ENCODE results near the gene SLC39A2.
A peak's percentile ranks its signal among the peaks of the same experiment; 100 is the strongest.
"Not testable (repeated sequence)": the region's sequence is repeated elsewhere in the genome, so short reads cannot be mapped to it uniquely, and the experiment has no call there.

The SLC39A2 gene, protein sequence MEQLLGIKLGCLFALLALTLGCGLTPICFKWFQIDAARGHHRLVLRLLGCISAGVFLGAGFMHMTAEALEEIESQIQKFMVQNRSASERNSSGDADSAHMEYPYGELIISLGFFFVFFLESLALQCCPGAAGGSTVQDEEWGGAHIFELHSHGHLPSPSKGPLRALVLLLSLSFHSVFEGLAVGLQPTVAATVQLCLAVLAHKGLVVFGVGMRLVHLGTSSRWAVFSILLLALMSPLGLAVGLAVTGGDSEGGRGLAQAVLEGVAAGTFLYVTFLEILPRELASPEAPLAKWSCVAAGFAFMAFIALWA

DNA sequence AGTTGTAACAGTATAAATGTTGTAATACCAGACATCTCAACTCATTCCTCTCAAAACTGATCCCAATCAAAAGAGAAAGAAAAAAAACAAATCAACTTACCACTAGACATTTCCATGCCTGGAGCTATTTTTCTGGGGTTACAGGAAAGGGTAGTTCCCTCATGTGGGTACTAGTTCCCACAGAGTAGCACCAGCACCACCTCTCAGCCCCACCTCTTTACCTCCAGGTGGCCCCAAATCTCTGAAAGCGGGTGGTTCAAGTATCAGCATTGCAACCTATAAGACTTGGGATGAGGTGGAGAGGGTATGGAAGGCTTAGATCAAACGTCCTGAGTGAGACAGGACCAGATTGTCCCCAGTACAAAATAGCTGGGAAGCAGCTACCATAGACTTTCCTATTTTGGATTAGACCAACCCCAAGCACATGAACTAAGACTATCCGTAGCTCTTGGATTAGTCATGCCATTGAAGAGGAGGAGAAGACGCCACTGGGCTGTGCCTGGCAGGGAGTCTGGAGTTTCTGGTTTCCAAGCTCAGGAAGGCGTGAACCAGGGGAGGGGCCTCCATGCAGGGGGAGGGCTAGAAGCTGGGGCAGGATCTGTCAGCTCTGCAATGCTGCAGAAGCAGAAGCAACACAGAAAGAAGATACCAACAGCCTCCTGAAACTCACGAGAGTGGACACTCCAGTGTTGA is at the start of gene SLC39A2:
SLC39A2 (plus strand) TSS at position 620 of the 693 bp plus-strand sequence. CDS start 154 bp downstream, outside the sequence.
- no peak for DNase-seq (ENCODE audit: low read depth in 1 of 2, low spot score in 1 of 2)

DNA sequence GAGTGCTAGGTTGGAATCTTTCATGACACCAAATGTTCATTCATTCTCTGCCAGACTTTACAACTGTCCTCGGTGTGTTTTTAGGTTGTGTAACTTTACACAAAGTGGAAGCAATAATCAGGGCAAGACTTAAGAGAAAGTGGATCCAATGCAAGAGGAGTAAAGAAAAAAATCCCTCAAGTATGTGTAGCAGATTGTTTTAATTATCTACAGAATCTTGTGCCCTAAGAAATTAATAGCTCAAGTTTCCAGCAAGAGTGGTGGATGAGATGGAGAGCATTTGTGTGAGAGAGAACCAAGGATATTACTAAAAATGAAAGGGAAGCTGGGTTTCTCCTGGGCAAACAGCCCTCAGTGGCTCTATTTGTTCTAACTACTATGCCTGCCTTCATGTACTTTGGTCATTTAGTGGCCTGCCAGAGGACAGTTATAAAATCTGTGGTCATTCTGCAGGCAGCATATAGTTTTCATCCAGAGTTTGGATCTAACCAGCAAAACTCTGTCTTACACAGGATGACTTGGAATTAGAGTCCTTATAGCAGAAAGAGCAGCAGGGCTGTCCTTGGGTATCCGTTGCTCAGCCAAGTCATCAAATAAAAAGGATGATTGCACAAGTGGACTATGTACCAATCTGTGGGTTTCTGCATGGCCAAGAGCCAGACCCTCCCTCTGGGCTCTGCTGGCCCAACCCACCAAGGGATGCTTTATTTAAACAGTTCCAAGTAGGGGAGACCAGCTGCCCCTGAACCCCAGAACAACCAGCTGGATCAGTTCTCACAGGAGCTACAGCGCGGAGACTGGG is 44.2 kb upstream of the SLC39A2 start, which contains the start of gene RNASE2:
RNASE2 (plus strand) TSS at position 752 of the 802 bp plus-strand sequence. CDS start 285 bp downstream, outside the sequence.
- not testable (repeated sequence) for DNase-seq (ENCODE audit: low read depth in 1 of 2, low spot score in 1 of 2)

DNA sequence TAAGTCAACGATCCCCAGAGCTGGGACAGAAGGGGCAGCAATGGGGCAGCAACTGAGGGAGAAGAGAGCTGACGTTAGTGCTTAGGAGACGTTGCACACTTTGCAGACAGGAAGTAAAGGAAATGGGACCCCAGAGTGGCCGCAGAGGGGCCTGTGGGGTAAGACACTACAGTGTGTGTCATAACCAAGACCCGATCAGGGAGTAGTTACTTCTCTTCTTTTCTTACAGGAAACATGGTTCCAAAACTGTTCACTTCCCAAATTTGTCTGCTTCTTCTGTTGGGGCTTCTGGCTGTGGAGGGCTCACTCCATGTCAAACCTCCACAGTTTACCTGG is 43.6 kb upstream of the SLC39A2 start:
- DNase-seq (ENCODE audit: low read depth in 1 of 2, low spot score in 1 of 2): not testable (repeated sequence)

DNA sequence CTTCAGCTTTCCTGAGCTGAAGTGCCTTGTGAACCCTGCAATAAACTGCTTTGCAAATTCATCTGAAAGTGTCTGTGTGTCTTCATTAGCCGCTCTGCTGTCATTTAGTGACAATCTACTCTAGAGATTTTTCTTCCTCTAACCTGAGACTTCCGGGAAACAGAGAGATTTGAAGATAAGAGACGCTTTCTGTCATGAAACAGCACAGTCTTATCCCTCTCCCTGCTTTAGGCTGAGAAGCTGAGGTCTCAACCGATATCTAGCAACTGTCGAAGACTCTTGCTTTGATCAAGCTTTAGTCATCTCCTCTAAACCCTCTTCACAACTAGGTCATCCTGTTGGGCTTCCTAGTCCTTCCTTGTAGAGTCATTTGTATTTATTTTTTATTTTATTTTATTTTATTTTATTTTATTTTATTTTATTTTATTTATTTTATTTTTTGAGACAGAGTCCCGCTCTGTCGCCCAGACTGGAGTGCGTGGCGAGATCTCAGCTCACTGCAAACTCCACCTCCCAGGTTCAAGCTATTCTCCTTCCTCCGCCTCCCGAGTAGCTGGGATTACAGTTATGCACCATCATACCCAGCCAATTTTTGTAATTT is 42.6 kb upstream of the SLC39A2 start:
- DNase-seq (ENCODE audit: low read depth in 1 of 2, low spot score in 1 of 2): no peak

DNA sequence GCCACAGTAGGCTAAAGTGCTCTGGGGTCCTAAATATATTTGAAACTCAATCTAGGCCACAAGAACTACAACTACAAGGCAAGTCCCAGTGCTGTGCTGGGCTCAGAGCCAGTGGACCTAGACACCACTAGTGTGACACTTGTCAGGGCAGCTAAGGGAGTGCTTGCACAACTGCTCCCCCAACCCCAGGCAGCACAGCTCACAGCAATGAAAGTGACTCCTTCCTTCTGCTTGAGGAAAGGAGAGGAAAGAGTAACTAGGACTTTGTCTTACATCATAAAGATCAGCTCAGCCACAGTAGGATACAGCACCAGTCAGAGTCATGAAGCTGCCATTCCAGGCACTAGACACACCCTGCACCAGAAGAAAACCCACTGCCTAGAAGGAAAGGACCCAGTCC is 40.1 kb upstream of the SLC39A2 start:
- DNase-seq (ENCODE audit: low read depth in 1 of 2, low spot score in 1 of 2): not testable (repeated sequence)

DNA sequence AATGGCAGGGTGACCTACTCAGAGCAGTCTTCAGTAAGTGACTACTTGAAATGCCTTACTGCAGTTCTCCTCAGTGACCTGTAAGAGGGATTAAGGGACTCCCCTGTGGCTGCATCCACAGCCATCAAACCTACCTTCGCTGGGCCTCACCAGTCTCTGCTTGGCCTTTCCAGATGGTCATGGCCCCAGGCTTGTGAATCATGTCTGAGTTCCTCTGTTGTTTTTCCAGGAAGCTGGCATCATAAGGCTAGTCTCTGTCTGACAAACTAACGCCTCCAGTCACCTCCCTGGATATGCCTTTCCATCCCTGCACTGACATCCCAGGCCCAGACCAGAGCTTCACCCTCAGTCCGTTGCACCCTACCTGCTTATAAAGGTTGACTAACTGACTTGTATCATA is 29.8 kb upstream of the SLC39A2 start:
- DNase-seq (ENCODE audit: low read depth in 1 of 2, low spot score in 1 of 2): no peak

DNA sequence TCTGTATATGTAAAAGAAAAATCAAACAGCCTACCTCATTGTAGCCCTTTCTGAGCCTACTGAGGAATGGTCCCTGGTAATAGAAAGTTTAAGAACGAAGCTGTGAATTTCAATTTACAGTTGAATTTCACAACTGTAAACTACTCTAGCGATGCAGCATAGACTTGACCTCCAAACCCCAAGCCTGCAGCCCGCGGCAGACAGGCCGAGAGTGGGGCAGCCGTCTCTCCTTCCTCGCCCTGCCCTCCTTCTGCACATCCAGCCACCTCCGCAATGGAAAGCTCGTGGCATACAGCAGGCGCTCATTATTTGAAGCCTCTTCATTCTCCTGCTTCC is 28.5 kb upstream of the SLC39A2 start:
- no peak for DNase-seq (ENCODE audit: low read depth in 1 of 2, low spot score in 1 of 2)

DNA sequence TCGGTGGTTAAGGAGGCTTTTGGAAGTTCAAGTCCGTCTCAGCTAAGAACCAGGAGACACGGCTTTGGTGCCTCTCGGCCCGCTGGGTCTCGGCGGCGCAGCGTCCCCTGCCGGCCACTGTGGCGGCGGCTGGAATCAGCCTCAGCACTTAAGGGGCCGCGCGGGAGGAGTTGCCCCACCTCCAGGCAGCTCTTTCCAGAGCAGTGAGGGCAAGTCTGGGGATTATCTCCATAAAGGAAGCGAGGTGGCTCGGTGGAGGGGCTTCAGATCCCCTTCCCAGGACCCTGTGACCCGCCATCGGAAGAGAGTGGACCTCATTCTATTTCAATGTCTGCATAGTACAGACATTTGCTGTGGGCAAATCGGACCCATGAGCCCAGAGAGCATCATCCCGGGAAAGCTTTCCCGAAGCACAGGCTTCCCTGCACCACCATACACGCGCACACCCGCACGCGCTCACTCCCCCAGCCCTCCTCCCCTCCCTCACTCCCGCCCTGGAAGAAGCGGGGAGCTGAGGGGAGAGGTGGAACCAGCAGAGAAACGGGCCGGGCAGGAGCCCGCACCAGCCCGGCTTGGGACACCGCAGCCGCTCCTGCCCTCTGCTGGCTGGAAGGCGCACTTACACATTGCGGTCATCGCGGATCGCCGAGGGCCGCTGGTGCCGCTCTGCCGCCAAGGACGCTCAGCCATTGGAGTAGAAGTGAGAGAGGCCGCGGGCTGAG is 27.9 kb upstream of the SLC39A2 start:
- DNase-seq (ENCODE audit: low read depth in 1 of 2, low spot score in 1 of 2): peak; percentile 55 to 72

DNA sequence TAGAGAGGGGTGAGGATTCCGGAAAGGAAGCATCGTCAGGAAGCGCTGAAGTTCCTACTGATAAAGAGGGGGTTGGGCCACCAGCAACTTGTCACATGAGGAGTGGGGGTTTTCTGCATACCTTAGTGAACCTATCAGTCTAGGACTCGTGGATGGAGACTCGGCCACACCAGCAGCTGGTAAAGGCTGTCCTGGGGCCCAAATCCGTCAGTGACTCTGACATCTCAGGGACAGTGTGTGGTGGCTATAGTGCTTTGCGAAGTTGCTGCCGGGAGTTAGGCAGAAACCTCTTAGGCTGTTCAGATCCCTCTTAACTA is 27.4 kb upstream of the SLC39A2 start:
- DNase-seq (ENCODE audit: low read depth in 1 of 2, low spot score in 1 of 2): no peak

DNA sequence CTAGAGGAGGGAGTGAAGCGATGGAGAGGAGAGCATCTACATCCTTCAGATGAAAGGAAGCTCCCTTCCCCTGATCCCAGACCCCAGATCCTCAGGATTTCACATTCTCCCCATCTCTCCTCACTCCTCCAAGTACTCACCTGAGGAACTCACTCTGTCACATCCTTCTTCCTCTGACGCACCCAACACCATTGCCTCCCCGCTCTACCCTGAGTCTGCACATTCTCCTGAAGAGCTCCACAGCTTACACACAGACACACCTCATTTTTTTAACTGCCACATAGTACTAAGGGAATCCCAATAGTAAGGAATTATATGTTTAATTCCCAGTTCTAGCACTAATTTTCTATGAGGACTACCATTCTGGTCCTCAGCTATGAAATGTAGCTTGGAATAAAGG is 25.6 kb upstream of the SLC39A2 start:
- DNase-seq (ENCODE audit: low read depth in 1 of 2, low spot score in 1 of 2): no peak

DNA sequence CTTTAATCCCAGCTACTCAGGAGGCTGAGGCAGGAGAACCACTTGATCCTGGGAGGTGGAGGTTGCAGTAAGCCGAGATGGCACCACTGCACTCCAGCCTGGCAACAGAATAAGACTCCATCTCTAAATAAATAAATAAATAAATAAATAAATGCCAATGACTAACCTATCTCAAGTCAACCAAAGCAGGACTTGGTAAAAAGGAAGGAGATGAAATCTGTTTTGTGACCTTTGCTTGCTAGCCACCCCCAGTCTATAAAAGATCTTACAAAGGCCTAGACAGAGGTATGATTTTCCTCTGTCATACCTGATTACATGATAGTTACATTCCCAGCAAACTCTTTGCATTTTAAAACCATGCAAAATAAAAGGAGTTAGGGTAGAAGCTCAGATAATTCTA is 22.8 kb upstream of the SLC39A2 start:
- DNase-seq (ENCODE audit: low read depth in 1 of 2, low spot score in 1 of 2): no peak

DNA sequence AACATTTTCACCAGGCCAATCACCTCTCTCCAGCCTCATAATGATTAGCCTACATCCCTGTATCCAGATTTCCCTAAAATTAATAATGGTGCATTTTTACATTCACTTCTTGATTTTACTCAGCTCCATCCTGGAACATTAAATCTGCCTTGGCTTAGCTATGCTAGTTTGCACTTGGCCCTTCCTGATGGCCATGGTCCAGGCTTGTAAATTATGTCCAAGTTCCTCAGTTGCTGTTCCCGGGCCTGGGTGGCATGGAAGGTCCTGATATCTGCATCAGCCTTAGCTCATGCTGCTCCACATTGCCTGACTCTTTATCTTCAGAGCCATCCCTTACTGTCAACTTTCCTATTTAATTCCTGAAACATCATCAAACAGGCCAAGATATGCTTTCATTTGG is 20.4 kb upstream of the SLC39A2 start:
- DNase-seq (ENCODE audit: low read depth in 1 of 2, low spot score in 1 of 2): no peak

DNA sequence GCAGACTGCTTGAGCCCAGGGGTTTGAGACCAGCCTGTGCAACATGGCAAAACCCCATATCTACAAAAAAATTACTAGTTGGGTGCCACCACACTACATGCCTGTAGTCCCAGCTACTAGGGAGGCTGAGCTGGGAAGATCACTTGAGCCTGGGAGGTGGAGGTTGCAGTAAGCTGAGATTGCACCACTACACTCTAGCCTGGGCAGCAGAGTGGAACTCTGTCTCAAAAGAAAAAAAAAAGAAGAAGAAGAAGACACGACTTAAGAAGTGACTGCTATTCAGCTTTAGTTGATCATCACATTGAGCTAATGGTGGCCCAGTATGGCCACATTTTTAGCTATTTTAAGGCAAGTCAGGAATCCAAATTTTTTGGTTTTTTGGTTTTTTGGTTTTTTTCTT is 18.2 kb upstream of the SLC39A2 start:
- no peak for DNase-seq (ENCODE audit: low read depth in 1 of 2, low spot score in 1 of 2)

DNA sequence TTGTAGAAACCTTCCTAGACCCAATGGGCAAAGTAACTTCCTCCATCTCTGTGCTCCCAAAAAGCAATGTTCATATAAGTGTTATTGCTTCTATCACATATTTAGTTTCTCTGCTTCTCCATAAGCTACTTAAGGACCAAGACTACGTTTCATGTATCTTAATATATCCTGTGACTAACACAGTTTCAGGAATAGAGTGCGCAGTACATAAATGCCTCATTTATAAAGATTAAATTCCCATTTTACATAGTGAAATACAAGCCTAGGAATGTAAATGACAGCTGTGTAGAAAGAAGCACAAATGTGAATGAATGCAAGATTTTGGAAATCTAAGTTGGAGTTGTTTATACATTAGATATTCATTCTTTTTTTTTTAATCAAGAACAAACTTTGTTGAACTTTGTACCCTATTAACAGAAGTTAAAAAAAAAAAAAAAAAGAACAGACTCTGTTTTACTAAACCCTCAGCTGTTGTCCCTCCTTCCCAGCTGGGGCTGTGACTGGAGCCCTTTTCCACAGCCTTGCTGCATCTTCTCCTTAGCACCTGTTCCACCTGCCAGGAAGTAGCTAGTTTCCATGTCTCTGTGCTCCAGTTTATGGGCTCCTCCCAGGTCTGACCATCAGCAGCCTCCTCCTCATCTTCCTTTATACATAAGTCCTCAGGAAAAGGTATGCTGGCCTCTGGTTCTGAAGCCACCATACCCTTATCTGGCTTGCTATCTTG is 16.3 kb upstream of the SLC39A2 start:
- DNase-seq (ENCODE audit: low read depth in 1 of 2, low spot score in 1 of 2): no peak

DNA sequence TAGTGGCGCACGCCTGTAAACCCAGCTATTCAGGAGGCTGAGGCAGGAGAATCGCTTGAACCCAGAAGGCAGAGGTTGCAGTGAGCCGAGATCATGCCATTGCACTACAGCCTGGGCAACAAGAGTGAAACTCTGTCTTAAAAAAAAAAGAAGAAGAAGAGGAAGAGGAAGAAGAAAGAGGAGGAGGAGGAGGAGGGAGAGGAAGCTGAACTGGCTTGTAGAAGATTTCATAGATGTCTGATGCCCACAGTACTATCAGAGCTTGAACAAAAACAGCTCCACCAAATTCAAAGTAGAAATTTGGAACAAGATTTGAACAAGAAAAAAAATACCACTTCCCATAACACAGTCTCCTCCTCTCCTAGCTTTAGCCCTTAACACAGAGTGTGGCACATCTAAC is 13.4 kb upstream of the SLC39A2 start:
- not testable (repeated sequence) for DNase-seq (ENCODE audit: low read depth in 1 of 2, low spot score in 1 of 2)

DNA sequence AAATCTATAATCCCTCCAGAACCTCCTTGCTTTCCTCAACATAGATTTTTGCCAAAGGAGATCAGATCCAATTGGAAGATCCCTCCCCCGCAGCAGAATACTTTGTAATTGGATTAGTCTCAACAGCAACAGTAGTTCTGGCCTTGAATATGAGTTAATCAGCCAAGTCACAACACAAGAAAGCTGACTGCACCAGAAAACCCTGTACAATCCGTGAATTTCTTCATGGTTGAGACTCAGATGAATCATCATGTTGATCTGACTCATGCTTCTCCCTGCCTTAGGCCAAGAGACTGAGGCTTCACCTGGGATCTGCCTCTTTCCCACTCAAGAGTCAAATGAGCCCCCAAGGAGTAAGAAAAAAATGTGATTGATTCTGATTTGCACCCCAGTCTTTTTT is 12.3 kb upstream of the SLC39A2 start:
- no peak for DNase-seq (ENCODE audit: low read depth in 1 of 2, low spot score in 1 of 2)

DNA sequence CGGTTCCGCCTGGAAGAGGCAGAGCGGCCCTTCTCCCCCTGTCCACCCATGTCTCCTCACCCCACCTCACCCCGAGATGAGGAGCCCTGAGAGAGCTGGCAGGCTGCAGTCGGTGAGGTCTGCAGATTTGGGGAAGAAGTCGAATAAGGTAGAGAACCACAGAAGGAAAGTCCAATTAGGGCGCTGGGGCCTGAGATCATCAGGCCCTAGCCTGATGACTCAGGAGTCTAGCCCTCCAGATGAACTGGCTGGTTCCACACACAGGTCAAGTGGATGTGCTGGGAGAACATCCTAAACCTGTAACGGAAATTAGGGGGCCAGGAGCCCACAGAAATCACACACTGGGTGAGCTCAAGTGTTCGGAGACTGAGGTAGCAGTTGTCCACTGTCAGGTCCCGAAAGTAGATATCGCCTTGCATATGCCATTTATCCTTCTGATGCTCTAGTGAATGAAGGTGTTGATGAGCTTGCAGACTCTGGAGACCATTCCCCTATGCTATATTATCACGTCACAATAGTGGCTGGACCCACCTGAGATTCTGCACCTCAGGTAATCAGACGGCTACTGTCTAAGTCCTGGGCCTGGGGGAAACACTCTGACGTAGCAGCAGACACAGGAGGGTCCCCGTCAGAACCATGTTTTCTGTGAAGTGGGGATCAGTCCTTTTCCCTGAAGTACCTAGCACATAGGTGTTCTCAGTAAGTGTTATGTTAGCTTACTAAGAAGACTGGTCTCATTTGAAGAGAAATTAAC is 10.2 kb upstream of the SLC39A2 start:
- no peak for DNase-seq (ENCODE audit: low read depth in 1 of 2, low spot score in 1 of 2)

DNA sequence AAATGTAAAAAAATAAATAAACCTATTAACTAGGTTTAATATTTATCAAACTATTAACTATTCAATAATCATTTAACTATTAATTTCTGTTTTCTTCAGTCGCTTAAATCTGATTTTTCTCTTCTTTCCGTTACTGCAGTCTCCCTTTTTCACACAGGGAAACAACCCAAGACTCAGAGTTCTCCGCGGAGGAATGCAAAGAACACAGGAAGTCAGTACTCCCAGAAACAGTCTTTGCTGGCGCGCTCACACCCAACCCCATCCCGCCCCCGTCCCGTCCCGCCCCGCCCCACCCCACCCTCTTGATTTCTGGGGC is 9.7 kb upstream of the SLC39A2 start:
- no peak for DNase-seq (ENCODE audit: low read depth in 1 of 2, low spot score in 1 of 2)

DNA sequence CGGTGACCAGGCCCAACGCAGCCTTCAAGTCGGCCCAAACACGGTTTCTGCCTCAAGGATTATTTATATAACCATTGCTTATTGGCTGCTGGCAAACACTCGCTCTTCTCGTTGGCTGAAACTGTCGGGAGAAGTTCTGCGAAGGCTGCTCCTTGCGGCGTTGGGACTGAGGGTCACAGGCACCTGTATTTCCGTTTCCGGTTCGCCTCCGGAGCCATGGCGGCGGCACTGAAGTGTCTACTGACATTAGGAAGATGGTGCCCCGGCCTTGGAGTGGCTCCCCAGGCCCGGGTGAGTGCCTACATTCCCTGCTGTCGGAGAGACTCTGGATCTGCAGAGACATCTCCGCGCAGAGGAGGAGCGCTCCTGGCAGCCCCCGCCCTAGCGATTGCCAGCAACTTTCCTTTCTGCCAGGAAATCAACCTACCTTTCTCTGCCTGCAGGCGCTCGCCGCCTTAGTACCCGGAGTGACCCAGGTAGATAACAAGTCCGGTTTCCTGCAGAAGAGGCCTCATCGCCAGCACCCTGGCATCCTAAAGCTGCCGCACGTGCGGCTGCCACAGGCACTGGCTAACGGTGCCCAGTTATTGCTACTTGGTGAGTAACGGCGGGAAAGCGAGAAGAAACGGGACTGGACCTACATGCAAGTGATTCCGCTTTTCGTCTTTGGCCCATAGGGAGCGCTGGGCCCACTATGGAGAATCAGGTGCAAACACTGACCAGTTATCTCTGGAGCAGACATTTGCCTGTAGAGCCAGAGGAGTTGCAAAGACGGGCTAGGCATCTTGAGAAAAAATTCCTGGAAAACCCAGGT is 9.1 kb upstream of the SLC39A2 start, which contains the start of gene METTL17:
METTL17 (plus strand) TSS at position 194 of the 814 bp plus-strand sequence; CDS start at position 217, 23 bp downstream.
- peak; percentile 60 to 70 for DNase-seq (ENCODE audit: low read depth in 1 of 2, low spot score in 1 of 2)

Data from stimulated activated CD4-positive, alpha-beta T cell treated with anti-CD3 and anti-CD28 coated beads, Interleukin-15, amount 100 ng/mL, for 1 hour (primary cell).